ENCODE results near the gene SLC5A10.
A peak's percentile ranks its signal among the peaks of the same experiment; 100 is the strongest.
"Not testable (repeated sequence)": the region's sequence is repeated elsewhere in the genome, so short reads cannot be mapped to it uniquely, and the experiment has no call there.

SLC5A10 gene

GRCh38 chr17:19047510-19047909 is 95.5 kb downstream of the SLC5A10 start:
- DNase-seq: not testable (repeated sequence)

GRCh38 chr17:19048826-19049225 is 96.9 kb downstream of the SLC5A10 start:
- DNase-seq: not testable (repeated sequence)

- not testable (repeated sequence) for DNase-seq
Observed at GRCh38 chr17:19055447-19055846, 103.5 kb downstream of the SLC5A10 start.

GRCh38 chr17:19062009-19062717 is 110.2 kb downstream of the SLC5A10 start:
- DNase-seq: not testable (repeated sequence)

GRCh38 chr17:19062718-19063325 is 110.9 kb downstream of the SLC5A10 start:
- DNase-seq: not testable (repeated sequence)

GRCh38 chr17:19063326-19063956 is 111.5 kb downstream of the SLC5A10 start:
- DNase-seq: peak; percentile 89

- not testable (repeated sequence) for DNase-seq
Observed at GRCh38 chr17:19064378-19064777, 112.4 kb downstream of the SLC5A10 start.

- DNase-seq: not testable (repeated sequence)
Observed at GRCh38 chr17:19070318-19071168, 118.6 kb downstream of the SLC5A10 start.

All from activated CD8-positive, alpha-beta memory T cell treated with anti-CD3 and anti-CD28 coated beads, Interleukin-2, amount 50 U/mL, for 48 hours (primary cell).